ENCODE measurements around the gene ZFX.
"Not testable (repeated sequence)": the region's sequence is repeated elsewhere in the genome, so short reads cannot be mapped to it uniquely, and the experiment has no call there.

The ZFX gene

GRCh38 chrX:24133312-24133711, 16.2 kb upstream of the ZFX start:
- TF ChIP-seq SPI1 (IDR thresholded peaks at IDR 0.05; ENCODE audit: borderline replicate concordance, low read depth), result no peak
- TF ChIP-seq CTCF (IDR thresholded peaks at IDR 0.05; ENCODE audit: insufficient read depth, low read length), result no peak
- no peak for DNase-seq (ENCODE audit: low read depth in 1 of 2, low spot score in 1 of 2)
- Histone ChIP-seq H3K27ac (replicated peaks) (no peak overlapping the region), H3K4me3 (replicated peaks; ENCODE audit: insufficient read depth, low read length) (no peak overlapping the region), H3K27me3 (ENCODE audit: insufficient read depth, poor library complexity, severe bottlenecking) (no peaks in the 10 kb centered on the region)

- H3K27me3 ChIP-seq (ENCODE audit: insufficient read depth, poor library complexity, severe bottlenecking); H3K27ac ChIP-seq (replicated peaks); DNase-seq (ENCODE audit: low read depth in 1 of 2, low spot score in 1 of 2); H3K4me3 ChIP-seq (replicated peaks; ENCODE audit: insufficient read depth, low read length): not testable (repeated sequence)
Observed at GRCh38 chrX:24135768-24136167, 13.8 kb upstream of the ZFX start.

GRCh38 chrX:24137192-24137591, 12.3 kb upstream of the ZFX start:
- no peak for DNase-seq (ENCODE audit: low read depth in 1 of 2, low spot score in 1 of 2)
- Histone ChIP-seq H3K4me3 (replicated peaks; ENCODE audit: insufficient read depth, low read length) (no peak overlapping the region), H3K27ac (replicated peaks) (no peak overlapping the region), H3K27me3 (ENCODE audit: insufficient read depth, poor library complexity, severe bottlenecking) (no peaks in the 10 kb centered on the region)
- TF ChIP-seq GABPA (IDR thresholded peaks at IDR 0.05; ENCODE audit: low read depth), result no peak
- no peak for TF ChIP-seq REST (IDR thresholded peaks at IDR 0.05; ENCODE audit: insufficient replicate concordance, low read depth)
- no peak for TF ChIP-seq CTCF (IDR thresholded peaks at IDR 0.05; ENCODE audit: insufficient read depth, low read length)
- TF ChIP-seq SPI1 (IDR thresholded peaks at IDR 0.05; ENCODE audit: borderline replicate concordance, low read depth), result no peak
- no peak for TF ChIP-seq POLR2AphosphoS5 (IDR thresholded peaks at IDR 0.05; ENCODE audit: low read depth)

- H3K4me3 ChIP-seq (replicated peaks; ENCODE audit: insufficient read depth, low read length); DNase-seq (ENCODE audit: low read depth in 1 of 2, low spot score in 1 of 2); H3K27ac ChIP-seq (replicated peaks); H3K27me3 ChIP-seq (ENCODE audit: insufficient read depth, poor library complexity, severe bottlenecking): not testable (repeated sequence)
Observed at GRCh38 chrX:24143982-24144381, 5.5 kb upstream of the ZFX start.

- DNase-seq (ENCODE audit: low read depth in 1 of 2, low spot score in 1 of 2), result no peak
- no peak overlapping the region for H3K4me3 ChIP-seq (replicated peaks; ENCODE audit: insufficient read depth, low read length)
- no peak for TF ChIP-seq SPI1 (IDR thresholded peaks at IDR 0.05; ENCODE audit: borderline replicate concordance, low read depth)
- TF ChIP-seq REST (IDR thresholded peaks at IDR 0.05; ENCODE audit: insufficient replicate concordance, low read depth), result no peak
- TF ChIP-seq CTCF (IDR thresholded peaks at IDR 0.05; ENCODE audit: insufficient read depth, low read length), result no peak
- no peak for TF ChIP-seq POLR2AphosphoS5 (IDR thresholded peaks at IDR 0.05; ENCODE audit: low read depth)
- no peak for TF ChIP-seq GABPA (IDR thresholded peaks at IDR 0.05; ENCODE audit: low read depth)
- H3K27ac ChIP-seq (replicated peaks), result no peak overlapping the region
- no peaks in the 10 kb centered on the region for H3K27me3 ChIP-seq (ENCODE audit: insufficient read depth, poor library complexity, severe bottlenecking)
Observed at GRCh38 chrX:24144528-24144927, 5.0 kb upstream of the ZFX start.

All from HL-60 (cell line).